Muscle of leg (tissue), 11 donors: ENCODE data around the gene LTB4R. TPM values are rescaled to one million over a fixed set of nuclear protein-coding genes. Genes with fewer than 3 reads are reported as not detected.

Experiments
- DNase-seq: peaks from one replicate; pipeline ENCODE4 v3.0.0; 2013
- H3K27ac ChIP-seq: one replicate; pipeline ENCODE4 v1.5.1; 2013; ENCODE audit warnings: mild to moderate bottlenecking, low read length, control low read depth
- H3K27me3 ChIP-seq: one replicate; pipeline ENCODE4 v1.6.1; 2013; ENCODE audit warnings: low read length; ENCODE audit not compliant: control insufficient read depth, insufficient read depth
- H3K36me3 ChIP-seq: one replicate; pipeline ENCODE4 v1.6.1; 2013; ENCODE audit warnings: low read length; ENCODE audit not compliant: control insufficient read depth, insufficient read depth
- H3K4me1 ChIP-seq: one replicate; pipeline ENCODE4 v1.6.1; 2013; ENCODE audit warnings: low read length; ENCODE audit not compliant: control insufficient read depth, insufficient read depth
- H3K4me3 ChIP-seq: one replicate; pipeline ENCODE4 v1.5.1; 2013; ENCODE audit warnings: low read length, control low read depth
- H3K9me3 ChIP-seq: replicated peaks from 2 replicates; pipeline ENCODE4 v1.6.1; 2013; ENCODE audit warnings: low read depth, low read length; ENCODE audit not compliant: control insufficient read depth
- WGBS: methylation state at CpG from one replicate; pipeline ENCODE4 v1.1.5; 2013; ENCODE audit warnings: missing lambda C conversion rate; ENCODE audit not compliant: insufficient coverage; 5-methylcytosine and 5-hydroxymethylcytosine counted together
- polyA plus RNA-seq, 8 donors: library from polyadenylated mRNA; unstranded; fragments of 120-200 nt; gene quantifications; one replicate each; pipeline versions ENCODE4 v1.2.1 to v1.2.3, GENCODE V29; 2013; ENCODE audit warnings: inconsistent platforms in 1 of 8, low replicate concordance in 1 of 8; ENCODE audit not compliant: insufficient read length in 8 of 8, insufficient read depth in 1 of 8
- total RNA-seq: library from RNA; stranded (reverse); fragments of 120-200 nt; gene quantifications from one replicate; pipeline ENCODE4 v1.2.4, GENCODE V29; 2013

LTB4R gene
- total and polyA plus RNA-seq, 9 donors, result 2.1 to 5.9 (median 3.3) TPM

- no peak for DNase-seq
- Histone ChIP-seq H3K4me3 (no peak overlapping the region), H3K9me3 (no peaks in the 10 kb centered on the region), H3K27ac (no peak overlapping the region), H3K27me3 (no peaks in the 10 kb centered on the region), H3K36me3 (peaks cover 33% of the 10 kb centered on the region), H3K4me1 (peaks cover 9% of the 10 kb centered on the region)
- WGBS, result 97% methylated on average over 6 of the region's 8 CpGs
These were observed 41.9 kb upstream of the LTB4R start for GRCh38 chr14:24269368-24269767.

GRCh38 chr14:24269910-24270536 lies 41.3 kb upstream of the LTB4R start:
- Histone ChIP-seq H3K27ac (no peak overlapping the region), H3K36me3 (peaks cover 32% of the 10 kb centered on the region), H3K9me3 (no peaks in the 10 kb centered on the region), H3K4me1 (peaks cover 9% of the 10 kb centered on the region), H3K27me3 (no peaks in the 10 kb centered on the region), H3K4me3 (no peak overlapping the region)
- 95% methylated on average over 14 of the region's 14 CpGs for WGBS
- no peak for DNase-seq

- H3K27me3 ChIP-seq, result no peaks in the 10 kb centered on the region
- no peak for DNase-seq
- H3K36me3 ChIP-seq, result peaks cover 30% of the 10 kb centered on the region
- H3K4me3 ChIP-seq, result peak overlapping the region; percentile 67
- WGBS, result 7% methylated on average over 10 of the region's 13 CpGs
- H3K4me1 ChIP-seq, result peaks cover 9% of the 10 kb centered on the region
- no peaks in the 10 kb centered on the region for H3K9me3 ChIP-seq
- peak overlapping the region; percentile 87 for H3K27ac ChIP-seq
These were observed 40.7 kb upstream of the LTB4R start for GRCh38 chr14:24270537-24271133.

- WGBS, result under 1% methylated on average over 52 of the region's 61 CpGs
- peaks cover 9% of the 10 kb centered on the region for H3K4me1 ChIP-seq
- H3K27ac ChIP-seq, result peak within 1 kb of the TSS; percentile 87
- peak; percentile 95 for DNase-seq
- H3K4me3 ChIP-seq, result peak within 1 kb of the TSS; percentile 67
- no peaks in the 10 kb centered on the region for H3K9me3 ChIP-seq
- H3K27me3 ChIP-seq, result no peaks in the 10 kb centered on the region
- H3K36me3 ChIP-seq, result peaks cover 27% of the 10 kb centered on the region
These were observed 40.0 kb upstream of the LTB4R start, which contains the start of gene RABGGTA for GRCh38 chr14:24271134-24271833. TSS of gene RABGGTA (minus strand) at chr14:24271597. CDS start at chr14:24271115, 482 bp downstream.

- 36% methylated on average over 2 of the region's 3 CpGs for WGBS
- Histone ChIP-seq H3K36me3 (peaks cover 21% of the 10 kb centered on the region), H3K27me3 (no peaks in the 10 kb centered on the region), H3K4me3 (peak overlapping the region; percentile 67), H3K27ac (peak overlapping the region; percentile 45), H3K9me3 (no peaks in the 10 kb centered on the region), H3K4me1 (peaks cover 9% of the 10 kb centered on the region)
- DNase-seq, result no peak
These were observed 39.5 kb upstream of the LTB4R start for GRCh38 chr14:24271834-24272263.

GRCh38 chr14:24272467-24272866 lies 38.8 kb upstream of the LTB4R start:
- no peak for DNase-seq
- WGBS, result 79% methylated on average over 2 of the region's 2 CpGs
- peaks cover 9% of the 10 kb centered on the region for H3K4me1 ChIP-seq
- H3K36me3 ChIP-seq, result peaks cover 15% of the 10 kb centered on the region
- H3K27me3 ChIP-seq, result no peaks in the 10 kb centered on the region
- no peak overlapping the region for H3K4me3 ChIP-seq
- no peaks in the 10 kb centered on the region for H3K9me3 ChIP-seq
- H3K27ac ChIP-seq, result no peak overlapping the region

- H3K4me3 ChIP-seq, result no peak overlapping the region
- WGBS, result no CpG with 5 or more reads among the region's 3 CpGs
- no peak for DNase-seq
- no peaks in the 10 kb centered on the region for H3K9me3 ChIP-seq
- H3K4me1 ChIP-seq, result peaks cover 9% of the 10 kb centered on the region
- H3K27ac ChIP-seq, result no peak overlapping the region
- no peaks in the 10 kb centered on the region for H3K27me3 ChIP-seq
- H3K36me3 ChIP-seq, result peaks cover 9% of the 10 kb centered on the region
These were observed 37.8 kb upstream of the LTB4R start for GRCh38 chr14:24273422-24273998.

GRCh38 chr14:24274101-24274543 lies 37.2 kb upstream of the LTB4R start:
- 79% methylated on average over 3 of the region's 3 CpGs for WGBS
- H3K27ac ChIP-seq, result no peak overlapping the region
- H3K4me3 ChIP-seq, result no peak overlapping the region
- peak; percentile 43 for DNase-seq
- H3K27me3 ChIP-seq, result no peaks in the 10 kb centered on the region
- peaks cover 2% of the 10 kb centered on the region for H3K36me3 ChIP-seq
- H3K4me1 ChIP-seq, result peaks cover 9% of the 10 kb centered on the region
- H3K9me3 ChIP-seq, result no peaks in the 10 kb centered on the region

GRCh38 chr14:24277071-24277470 lies 34.2 kb upstream of the LTB4R start:
- Histone ChIP-seq H3K4me3 (no peak overlapping the region), H3K27me3 (no peaks in the 10 kb centered on the region), H3K4me1 (peaks cover 3% of the 10 kb centered on the region), H3K36me3 (no peaks in the 10 kb centered on the region), H3K9me3 (no peaks in the 10 kb centered on the region), H3K27ac (no peak overlapping the region)
- WGBS, result 94% methylated on average over 6 of the region's 6 CpGs
- no peak for DNase-seq
